GM18951 (cell line): ENCODE results near the gene BACH2.

Experiments used
- POLR2A ChIP-seq: IDR thresholded peaks from 4 replicates; pipeline ENCODE4 v1.6.1; 2011; ENCODE audit warnings: mild to moderate bottlenecking; ENCODE audit not compliant: insufficient read length, insufficient read depth; ENCODE audit errors: extremely low read depth
- in situ Hi-C: fragments of 300-500 bp; cut with MboI; formaldehyde crosslinking; loops from one replicate; pipeline ENCODE4 v1.12.0; 2022; ENCODE audit warnings: low sequenced_read_pairs, mixed read lengths, inconsistent platforms; ENCODE audit not compliant: unreplicated experiment

Gene BACH2

DNA sequence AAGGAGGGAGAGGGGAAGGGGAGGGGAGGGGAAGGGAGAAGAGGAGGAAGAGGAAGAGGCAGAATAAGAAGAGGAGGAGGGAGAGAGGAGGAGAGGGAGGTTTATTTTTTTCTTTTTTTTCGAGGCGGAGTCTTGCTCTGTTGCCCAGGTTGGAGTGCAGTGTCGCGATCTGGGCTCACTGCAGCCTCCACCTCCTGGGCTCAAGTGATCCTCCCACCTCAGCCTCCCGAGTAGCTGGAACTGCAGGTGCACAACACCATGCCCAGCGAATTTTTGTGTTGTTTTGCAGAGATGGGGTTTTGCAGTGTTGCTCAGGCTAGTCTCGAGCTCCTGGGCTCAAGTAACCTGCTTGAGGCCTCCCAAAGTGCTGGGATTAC lies 408.5 kb downstream of the BACH2 start:
- in situ Hi-C loops: no loop called here
- no peak for TF ChIP-seq POLR2A

DNA sequence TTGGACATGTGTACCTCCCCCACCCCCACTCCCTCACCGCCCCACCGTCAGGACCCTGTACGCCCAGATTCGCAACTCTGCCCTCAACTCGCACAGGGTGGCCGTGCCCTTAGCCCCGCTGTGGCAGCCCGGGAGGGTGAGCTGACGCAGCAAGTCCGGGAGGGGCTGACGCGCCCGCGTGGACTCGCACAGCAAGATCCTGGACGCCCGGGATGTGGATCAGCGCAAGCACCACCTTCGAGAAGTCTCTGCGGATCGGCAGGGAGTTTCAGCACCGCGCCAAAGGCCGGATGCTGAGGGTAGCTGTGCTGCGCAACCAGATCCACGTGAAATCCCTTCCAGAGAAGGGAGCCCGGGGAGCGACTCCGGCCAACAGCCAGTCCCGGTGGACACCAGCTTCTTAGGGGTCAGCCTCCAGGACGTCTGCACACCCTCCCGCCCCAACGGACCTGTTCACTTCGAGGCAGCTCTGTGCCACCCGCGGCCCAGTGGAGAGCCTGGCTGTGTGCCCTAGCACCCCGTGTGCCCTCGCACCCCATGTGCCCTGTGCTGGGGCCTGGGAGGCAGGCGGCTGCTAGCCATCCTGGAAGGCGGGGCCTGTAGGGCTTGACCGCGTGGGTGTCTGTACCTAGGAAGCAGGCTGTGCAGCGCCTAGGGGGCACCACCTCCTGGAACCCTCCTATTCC lies 409.0 kb downstream of the BACH2 start:
- TF ChIP-seq POLR2A: no peak

DNA sequence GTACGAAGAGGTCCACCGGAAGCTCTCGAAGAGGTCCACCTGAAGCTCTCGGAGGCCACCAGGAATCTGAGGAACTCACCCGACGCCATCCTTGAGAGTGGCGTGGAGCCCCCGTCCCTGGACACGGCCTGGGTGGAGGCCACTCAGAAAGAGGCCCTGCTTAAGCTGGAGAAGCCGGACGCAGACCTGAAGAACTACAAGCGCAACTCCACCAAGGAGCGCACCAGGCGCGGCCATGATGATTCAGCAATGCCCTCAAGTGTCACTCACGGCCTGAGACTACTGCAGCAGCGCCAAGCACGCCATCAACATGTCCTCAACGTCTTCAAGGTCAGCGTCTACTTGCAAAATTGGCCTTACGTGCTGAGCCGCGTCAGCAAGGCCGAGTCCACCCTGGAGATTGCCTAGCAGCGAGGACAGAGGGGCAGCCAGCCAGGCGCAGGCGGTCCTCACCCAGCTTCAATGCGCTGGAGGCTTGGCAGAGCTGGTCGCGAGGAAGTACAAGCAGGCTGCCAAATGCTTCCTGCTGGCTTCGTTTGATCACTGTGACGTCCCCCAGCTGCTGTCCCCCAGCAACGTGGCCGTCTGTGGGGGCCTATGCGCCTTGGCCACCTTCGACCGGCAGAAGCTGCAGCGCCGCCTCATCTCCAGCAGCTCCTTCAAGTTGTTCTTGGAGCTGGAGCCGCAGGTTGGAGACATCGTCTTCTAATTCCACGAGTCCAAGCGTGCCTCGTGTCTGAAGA lies 410.1 kb downstream of the BACH2 start:
- in situ Hi-C loops: no loop called here
- TF ChIP-seq POLR2A: no peak

More for the DNA sequence above, 409.0 kb downstream of the BACH2 start:
- in situ Hi-C loops: no loop called here
